OCI-LY3 (cell line): Measurements from ENCODE around the gene APLF.
"Not testable (repeated sequence)": the region's sequence is repeated elsewhere in the genome, so short reads cannot be mapped to it uniquely, and the experiment has no call there.

Experiments
- H2AFZ ChIP-seq: fragments of 200-600, 300-600 bp; shearing (Covaris generic); 2 replicates; pipeline ENCODE4 v1.6.0; 2014; ENCODE audit warnings: antibody characterized with exemption, low read depth, low read length
- H3K27ac ChIP-seq: fragments of 200-600, 300-600 bp; sonication (generic); 2 replicates; pipeline ENCODE4 v1.5.1; 2014; ENCODE audit warnings: mild to moderate bottlenecking, low read length, moderate library complexity, mixed read lengths
- H3K27me3 ChIP-seq: fragments of 200-600, 300-600 bp; sonication (generic); 2 replicates; pipeline ENCODE4 v1.6.1; 2014; ENCODE audit warnings: low read depth, low read length, mixed read lengths
- H3K36me3 ChIP-seq: fragments of 200-600, 300-600 bp; sonication (generic); replicated peaks from 2 replicates; pipeline ENCODE3; 2014; ENCODE audit warnings: low read depth, low read length, mixed read lengths
- H3K4me1 ChIP-seq: fragments of 300-600, 200-600 bp; sonication (generic); 2 replicates; pipeline ENCODE4 v1.6.1; 2014; ENCODE audit warnings: low read length, mixed read lengths
- H3K4me2 ChIP-seq: fragments of 200-600, 300-600 bp; sonication (generic); 2 replicates; pipeline ENCODE4 v1.6.1; 2014; ENCODE audit warnings: low read length, mixed read lengths
- H3K4me3 ChIP-seq: fragments of 300-600, 200-600 bp; sonication (generic); 2 replicates; pipeline ENCODE4 v1.5.1; 2014; ENCODE audit warnings: antibody characterized with exemption, mild to moderate bottlenecking, low read length, moderate library complexity
- H3K79me2 ChIP-seq: fragments of 300-600, 200-600 bp; shearing (Covaris generic); 2 replicates; pipeline ENCODE4 v1.6.1; 2014; ENCODE audit warnings: mild to moderate bottlenecking, low read length, mixed read lengths
- H3K9ac ChIP-seq: fragments of 300-600, 200-600 bp; shearing (Covaris generic); 2 replicates; pipeline ENCODE4 v1.6.0; 2014; ENCODE audit warnings: mild to moderate bottlenecking, low read length, moderate library complexity
- H3K9me3 ChIP-seq: fragments of 200-600, 300-600 bp; shearing (Covaris generic); 2 replicates; pipeline ENCODE4 v1.6.1; 2014; ENCODE audit warnings: low read length, mixed read lengths; ENCODE audit not compliant: insufficient read depth
- H4K20me1 ChIP-seq: fragments of 200-600, 300-600 bp; sonication (generic); 2 replicates; pipeline ENCODE4 v1.6.1; 2016; ENCODE audit warnings: low read length, mixed read lengths; ENCODE audit not compliant: insufficient read depth
- EZH2phosphoT487 ChIP-seq: fragments of 200-600 bp; shearing (Covaris generic); IDR thresholded peaks from 2 replicates; pipeline ENCODE4 v1.6.1; 2018; ENCODE audit warnings: antibody characterized with exemption, mixed run types, low read depth
- TF ChIP-seq, protein P1 (sequence below): fragments of 200-600, 300-600 bp; sonication (generic); IDR thresholded peaks from 2 replicates; pipeline ENCODE4 v1.5.1; 2014; ENCODE audit warnings: antibody characterized with exemption, low read length, low read depth

APLF gene

DNA sequence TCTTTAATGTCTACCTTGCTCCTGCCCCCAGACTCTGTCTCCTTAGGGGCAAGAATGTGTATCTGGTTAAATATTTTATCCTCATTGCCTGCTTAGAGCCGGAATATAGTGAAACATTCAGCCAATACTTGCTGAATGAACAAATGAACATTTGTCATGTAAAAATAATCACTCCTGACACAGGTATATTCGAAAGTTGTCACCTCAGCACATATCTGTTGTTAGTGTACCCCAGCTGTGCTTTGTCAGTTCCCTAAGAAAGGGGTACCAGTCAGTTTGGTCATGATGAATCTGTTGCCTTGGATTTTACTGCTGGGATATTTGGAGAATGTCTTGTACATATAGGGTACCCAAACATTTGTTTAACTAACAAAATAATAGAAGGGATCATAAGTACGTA lies 99.0 kb downstream of the APLF start:
- Histone ChIP-seq H3K27me3 (no peaks in the 10 kb centered on the region), H2AFZ (no peak overlapping the region), H3K27ac (no peak overlapping the region), H3K4me1 (peaks cover 4% of the 10 kb centered on the region), H4K20me1 (no peaks in the 10 kb centered on the region), H3K4me2 (no peak overlapping the region), H3K79me2 (no peaks in the 10 kb centered on the region), H3K9me3 (no peaks in the 10 kb centered on the region), H3K9ac (no peak overlapping the region), H3K4me3 (no peak overlapping the region), H3K36me3 (no peaks in the 10 kb centered on the region)
- TF ChIP-seq, protein P1, sequence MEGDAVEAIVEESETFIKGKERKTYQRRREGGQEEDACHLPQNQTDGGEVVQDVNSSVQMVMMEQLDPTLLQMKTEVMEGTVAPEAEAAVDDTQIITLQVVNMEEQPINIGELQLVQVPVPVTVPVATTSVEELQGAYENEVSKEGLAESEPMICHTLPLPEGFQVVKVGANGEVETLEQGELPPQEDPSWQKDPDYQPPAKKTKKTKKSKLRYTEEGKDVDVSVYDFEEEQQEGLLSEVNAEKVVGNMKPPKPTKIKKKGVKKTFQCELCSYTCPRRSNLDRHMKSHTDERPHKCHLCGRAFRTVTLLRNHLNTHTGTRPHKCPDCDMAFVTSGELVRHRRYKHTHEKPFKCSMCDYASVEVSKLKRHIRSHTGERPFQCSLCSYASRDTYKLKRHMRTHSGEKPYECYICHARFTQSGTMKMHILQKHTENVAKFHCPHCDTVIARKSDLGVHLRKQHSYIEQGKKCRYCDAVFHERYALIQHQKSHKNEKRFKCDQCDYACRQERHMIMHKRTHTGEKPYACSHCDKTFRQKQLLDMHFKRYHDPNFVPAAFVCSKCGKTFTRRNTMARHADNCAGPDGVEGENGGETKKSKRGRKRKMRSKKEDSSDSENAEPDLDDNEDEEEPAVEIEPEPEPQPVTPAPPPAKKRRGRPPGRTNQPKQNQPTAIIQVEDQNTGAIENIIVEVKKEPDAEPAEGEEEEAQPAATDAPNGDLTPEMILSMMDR, result no peak
- no peak for TF ChIP-seq EZH2phosphoT487

DNA sequence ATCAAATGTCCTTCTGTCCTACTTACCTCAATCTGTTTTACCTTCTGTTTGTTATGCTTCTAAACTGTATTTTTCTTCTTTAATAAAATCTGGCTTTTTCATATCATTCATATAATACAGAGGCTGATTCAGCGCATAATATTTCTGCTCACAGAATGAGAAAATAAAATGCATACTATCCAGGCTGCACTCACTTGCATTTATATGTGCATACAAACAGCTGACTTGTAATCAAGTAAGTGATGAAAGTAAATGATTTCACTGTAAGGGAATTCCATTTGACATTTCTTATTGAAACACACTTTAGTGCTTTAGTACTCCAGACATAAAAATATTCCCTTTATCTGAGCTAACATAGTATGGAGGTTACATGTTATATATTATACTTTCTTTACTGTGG lies 100.7 kb downstream of the APLF start:
- Histone ChIP-seq H2AFZ (no peak overlapping the region), H3K4me1 (peaks cover 4% of the 10 kb centered on the region)

DNA sequence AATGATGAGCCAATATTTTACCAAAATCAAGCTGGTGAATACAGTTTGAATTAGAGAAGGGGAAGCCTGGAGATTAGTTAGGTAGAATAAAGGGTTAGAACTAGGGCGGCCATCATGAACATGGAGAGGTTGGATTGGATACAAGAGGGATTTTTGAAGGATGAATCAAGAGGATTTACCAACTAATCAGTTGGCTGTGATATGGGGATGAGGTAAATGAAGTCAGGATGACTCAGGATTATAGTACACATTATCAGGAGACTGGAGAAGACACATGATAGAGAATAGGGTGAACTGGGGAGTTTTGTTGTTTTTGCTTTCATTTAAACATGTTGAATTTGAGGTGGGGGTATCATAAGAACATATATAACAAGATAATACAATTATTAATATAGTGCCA lies 102.2 kb downstream of the APLF start:
- no peaks in the 10 kb centered on the region for H3K9me3 ChIP-seq
- no peaks in the 10 kb centered on the region for H3K36me3 ChIP-seq
- no peaks in the 10 kb centered on the region for H4K20me1 ChIP-seq
- H3K9ac ChIP-seq, result no peak overlapping the region
- no peak overlapping the region for H3K4me2 ChIP-seq
- no peaks in the 10 kb centered on the region for H3K4me1 ChIP-seq
- TF ChIP-seq, protein P1, result no peak
- no peak for TF ChIP-seq EZH2phosphoT487
- H3K27me3 ChIP-seq, result no peaks in the 10 kb centered on the region
- no peak overlapping the region for H3K27ac ChIP-seq
- H3K79me2 ChIP-seq, result no peaks in the 10 kb centered on the region
- no peak overlapping the region for H3K4me3 ChIP-seq
- H2AFZ ChIP-seq, result no peak overlapping the region

More for the DNA sequence above, 100.7 kb downstream of the APLF start:
- H4K20me1 ChIP-seq, result no peaks in the 10 kb centered on the region
- H3K9me3 ChIP-seq, result no peaks in the 10 kb centered on the region
- no peak overlapping the region for H3K4me2 ChIP-seq
- H3K27me3 ChIP-seq, result no peaks in the 10 kb centered on the region
- H3K27ac ChIP-seq, result no peak overlapping the region
- TF ChIP-seq, protein P1, result no peak
- TF ChIP-seq EZH2phosphoT487, result no peak
- H3K9ac ChIP-seq, result no peak overlapping the region
- H3K4me3 ChIP-seq, result no peak overlapping the region
- H3K79me2 ChIP-seq, result no peaks in the 10 kb centered on the region
- no peaks in the 10 kb centered on the region for H3K36me3 ChIP-seq

DNA sequence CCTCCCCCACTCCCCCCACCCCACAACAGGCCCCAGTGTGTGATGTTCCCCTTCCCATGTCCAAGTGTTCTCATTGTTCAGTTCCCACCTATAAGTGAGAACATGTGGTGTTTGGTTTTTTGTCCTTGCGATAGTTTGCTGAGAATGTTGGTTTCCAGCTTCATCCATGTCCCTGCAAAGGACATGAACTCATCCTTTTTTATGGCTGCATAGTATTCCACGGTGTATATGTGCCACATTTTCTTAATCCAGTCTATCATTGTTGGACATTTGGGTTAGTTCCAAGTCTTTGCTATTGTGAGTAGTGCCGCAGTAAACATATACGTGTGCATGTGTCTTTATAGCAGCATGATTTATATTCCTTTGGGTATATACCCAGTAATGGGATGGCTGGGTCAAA lies 103.0 kb downstream of the APLF start:
- H3K4me1 ChIP-seq, H3K36me3 ChIP-seq, H3K27ac ChIP-seq, H3K4me2 ChIP-seq, H3K79me2 ChIP-seq, H3K27me3 ChIP-seq, H3K9me3 ChIP-seq, H3K4me3 ChIP-seq, H3K9ac ChIP-seq, H4K20me1 ChIP-seq, H2AFZ ChIP-seq: not testable (repeated sequence)
